Activated CD4-positive, alpha-beta T cell treated with anti-CD3 and anti-CD28 coated beads for 1 hour (primary cell): ENCODE data around the gene PCSK9.

Source experiments
- DNase-seq: peaks from one replicate; pipeline ENCODE4 v3.0.0-alpha.2; 2020

Gene PCSK9

DNA sequence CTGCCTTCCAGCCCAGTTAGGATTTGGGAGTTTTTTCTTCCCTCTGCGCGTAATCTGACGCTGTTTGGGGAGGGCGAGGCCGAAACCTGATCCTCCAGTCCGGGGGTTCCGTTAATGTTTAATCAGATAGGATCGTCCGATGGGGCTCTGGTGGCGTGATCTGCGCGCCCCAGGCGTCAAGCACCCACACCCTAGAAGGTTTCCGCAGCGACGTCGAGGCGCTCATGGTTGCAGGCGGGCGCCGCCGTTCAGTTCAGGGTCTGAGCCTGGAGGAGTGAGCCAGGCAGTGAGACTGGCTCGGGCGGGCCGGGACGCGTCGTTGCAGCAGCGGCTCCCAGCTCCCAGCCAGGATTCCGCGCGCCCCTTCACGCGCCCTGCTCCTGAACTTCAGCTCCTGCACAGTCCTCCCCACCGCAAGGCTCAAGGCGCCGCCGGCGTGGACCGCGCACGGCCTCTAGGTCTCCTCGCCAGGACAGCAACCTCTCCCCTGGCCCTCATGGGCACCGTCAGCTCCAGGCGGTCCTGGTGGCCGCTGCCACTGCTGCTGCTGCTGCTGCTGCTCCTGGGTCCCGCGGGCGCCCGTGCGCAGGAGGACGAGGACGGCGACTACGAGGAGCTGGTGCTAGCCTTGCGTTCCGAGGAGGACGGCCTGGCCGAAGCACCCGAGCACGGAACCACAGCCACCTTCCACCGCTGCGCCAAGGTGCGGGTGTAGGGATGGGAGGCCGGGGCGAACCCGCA is at the start of gene PCSK9:
Gene PCSK9, plus strand, starts transcription at position 207 of the 741 bp plus-strand sequence. Its CDS starts 290 bp downstream, at position 497.
- DNase-seq, result no peak

DNA sequence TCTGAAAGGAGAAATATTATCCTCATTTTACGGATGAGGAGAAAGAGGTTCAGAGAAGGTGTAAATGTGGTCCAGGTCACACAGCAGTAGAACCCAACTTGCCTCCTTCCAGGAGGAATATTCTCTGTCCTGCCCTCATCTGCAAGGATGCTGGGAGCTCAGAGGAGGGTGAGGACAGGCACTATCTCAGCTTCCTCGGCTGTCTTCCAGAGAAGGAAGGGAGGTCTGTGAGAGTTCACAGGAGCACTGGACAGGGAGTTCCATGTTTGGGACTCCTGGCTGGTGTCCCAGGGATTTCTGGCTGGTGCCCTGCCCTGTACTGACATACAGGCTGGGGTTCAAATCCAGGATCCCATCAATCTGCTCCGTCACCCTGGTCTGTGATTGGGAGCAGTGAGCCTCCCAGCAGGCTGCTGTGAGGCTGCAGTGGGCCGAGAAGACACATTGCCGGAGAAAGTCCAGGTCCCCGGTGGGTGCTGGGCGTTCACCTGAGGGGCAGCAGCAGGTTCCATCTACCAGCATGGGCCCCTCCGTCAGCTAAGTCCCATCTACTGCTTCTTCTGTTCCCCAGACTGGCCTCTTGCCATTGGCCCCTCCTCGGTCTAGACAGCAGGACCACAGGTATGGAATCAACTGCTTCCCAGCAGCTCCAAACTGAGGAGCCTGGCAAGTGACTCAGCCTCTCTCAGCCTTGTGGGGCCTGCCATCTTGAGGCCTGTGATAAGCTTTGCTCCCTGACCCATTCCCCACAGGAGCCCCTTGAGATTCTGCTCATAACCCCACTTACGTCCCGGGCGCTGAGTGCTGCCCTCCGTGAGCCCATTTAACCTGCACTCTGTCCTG is 49.2 kb upstream of the PCSK9 start:
- no peak for DNase-seq

DNA sequence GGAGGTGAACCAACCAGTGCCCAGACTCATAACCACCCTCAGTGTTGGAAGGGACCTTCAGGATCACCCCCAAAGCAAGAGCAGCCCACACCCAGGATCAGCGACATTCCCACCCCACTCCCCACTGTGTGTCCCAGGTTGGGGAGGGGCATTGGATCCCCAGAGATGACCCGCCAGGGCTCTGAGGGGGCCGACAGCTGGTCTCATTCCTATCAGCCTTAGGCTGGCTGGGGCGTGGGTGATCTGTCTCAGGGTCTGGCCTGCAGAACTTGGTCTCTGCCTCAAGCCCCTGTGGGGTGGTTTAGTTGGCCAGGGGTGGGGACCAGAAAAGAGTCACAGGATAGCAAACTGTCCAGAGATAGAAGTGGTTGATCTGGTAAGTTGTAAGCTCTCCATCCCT is 48.4 kb upstream of the PCSK9 start:
- no peak for DNase-seq

DNA sequence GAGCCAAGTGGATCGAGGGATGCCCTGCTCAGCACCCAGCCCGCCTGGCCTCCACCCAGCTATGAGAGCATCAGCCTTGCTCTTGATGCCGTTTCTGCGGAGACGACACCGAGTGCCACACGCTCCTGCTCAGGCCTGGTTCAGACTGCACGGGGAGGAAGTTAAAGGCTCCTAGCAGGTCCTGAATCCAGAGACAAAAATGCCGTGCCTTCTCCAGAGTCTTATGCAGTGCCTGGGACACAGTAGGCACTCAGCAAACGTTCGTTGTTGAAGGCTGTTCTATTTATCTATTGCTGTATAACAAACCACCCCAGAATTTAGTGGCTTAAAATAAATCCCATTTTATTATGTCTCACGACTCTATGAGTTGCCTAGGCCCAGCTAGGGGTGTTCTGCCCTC is 47.4 kb upstream of the PCSK9 start:
- DNase-seq, result no peak

DNA sequence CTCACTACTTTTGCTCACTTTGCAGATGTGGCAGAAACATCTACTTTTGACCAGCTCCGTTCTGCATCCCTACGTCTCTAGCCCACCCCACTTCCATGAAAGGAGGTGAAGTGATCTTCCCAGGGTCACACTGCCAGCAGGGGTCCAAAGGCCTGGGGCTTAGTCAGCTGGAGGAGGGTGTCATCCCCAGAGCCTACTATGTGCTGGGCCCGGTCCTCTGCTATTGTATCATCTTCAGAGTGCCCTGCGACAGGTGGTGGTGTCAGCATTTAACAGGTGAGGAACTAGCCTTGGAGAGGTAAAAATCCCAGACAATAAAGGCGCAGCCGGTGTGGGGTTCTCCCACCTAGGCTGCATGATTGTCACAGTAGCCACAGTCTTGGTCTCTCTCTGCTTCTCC is 46.2 kb upstream of the PCSK9 start:
- no peak for DNase-seq

DNA sequence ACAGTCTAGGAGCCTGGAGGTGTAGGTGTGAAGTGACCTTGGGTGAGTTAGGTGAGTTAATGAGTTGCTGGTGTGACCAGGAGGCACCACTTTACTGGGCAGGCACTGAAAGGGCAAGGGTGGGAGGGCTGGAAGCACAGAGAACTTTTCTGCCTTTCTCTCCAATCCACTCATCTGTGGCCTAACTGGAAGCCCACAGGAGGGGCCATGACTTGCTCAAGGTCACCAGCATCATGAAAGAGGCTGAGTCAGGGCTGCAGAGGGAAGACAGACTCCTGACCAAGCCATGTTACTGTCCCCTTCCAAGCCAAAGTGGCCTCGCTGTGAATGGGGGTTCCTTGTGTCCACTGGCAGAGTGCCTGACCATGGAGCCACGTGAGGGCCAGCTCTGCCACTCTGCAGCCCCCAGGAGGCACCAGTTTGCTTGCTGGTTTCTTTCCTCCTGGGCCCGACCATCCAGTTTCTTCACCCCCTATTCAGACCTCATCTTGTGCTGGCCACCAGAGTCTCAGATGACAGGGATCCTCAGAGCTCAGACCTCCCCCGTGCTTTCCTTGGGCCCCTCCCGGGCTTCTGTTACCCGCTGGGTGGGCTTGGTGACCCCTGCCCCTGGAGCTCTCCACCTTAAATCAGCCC is 44.9 kb upstream of the PCSK9 start:
- DNase-seq, result no peak

DNA sequence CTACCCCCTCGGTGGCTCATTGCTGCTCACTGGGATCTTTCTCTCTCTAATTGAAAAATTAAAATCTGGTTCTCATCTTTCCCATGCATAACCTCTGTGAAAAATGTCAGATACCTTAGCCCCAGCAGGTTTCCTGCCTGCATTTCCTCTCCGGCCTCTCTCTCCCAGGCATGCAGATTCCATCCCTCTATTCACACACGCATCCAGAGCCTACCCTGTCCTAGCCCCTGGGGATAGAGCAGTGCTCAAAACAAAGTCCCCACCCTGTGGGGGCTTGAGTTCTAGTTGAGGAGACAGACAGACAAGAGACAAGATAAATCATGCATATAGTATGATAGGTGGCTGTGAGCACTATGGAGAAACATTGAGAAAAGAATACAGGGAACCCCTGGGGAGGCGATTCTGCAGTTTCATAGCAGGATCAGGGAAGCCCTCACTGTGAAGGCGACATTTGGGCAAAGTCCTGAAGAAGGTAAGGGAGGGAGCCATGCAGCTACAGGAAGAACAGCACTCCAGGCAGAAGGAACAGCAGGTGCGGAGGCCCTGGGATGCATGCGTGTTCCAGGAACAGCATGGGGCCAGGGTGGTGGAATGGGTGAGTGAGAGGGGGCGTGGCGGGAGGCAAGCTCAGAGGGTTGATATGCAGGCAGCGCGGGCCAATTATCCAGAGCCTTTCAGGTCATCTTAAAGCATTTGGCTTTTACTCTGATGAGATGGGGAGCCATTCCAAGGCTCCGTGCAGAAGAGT is 44.2 kb upstream of the PCSK9 start:
- DNase-seq, result no peak

DNA sequence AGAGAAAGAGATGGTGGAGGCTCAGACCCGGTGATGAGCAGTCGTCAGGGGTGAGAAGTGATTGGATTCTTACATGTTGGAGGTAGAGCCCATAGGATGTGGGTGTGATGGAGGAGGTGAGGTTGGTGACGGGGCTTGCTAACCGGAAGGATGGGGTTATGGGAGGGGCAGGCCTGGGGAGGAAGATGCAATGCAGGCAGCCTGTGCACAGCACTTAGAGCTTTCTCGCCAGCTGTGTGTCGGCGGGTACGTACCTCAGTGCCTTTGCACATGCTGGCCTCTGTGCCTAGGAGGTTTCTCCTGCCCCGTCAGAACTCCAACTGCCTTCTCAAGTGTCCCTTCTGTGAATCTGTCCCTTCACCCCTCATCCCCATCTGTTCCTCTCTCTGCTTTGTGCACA is 43.5 kb upstream of the PCSK9 start:
- no peak for DNase-seq

DNA sequence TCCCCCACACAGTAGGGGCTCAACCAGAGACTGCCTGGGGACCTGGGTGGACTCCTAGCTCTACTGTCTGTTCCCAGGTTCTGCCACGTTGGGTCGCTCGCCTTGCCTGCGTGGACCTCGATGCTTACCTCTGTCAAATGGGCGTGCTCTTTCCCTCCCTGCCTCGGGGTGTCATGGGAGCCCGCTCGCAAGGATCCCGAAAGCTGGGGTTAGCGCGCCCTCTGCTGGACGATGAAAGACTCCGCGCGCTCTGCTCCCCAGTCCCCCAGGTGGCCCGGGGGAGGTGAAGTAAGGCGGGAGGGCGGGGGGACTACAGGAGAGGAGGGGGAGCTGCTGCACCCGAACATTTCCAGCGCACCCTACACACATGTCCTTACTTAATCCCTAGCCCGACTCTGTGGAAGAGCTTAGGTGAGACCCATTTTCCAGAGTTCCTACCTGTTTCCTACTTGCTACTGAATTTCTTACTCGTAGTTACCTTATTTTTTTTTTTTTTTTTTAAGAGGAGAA is 42.9 kb upstream of the PCSK9 start:
- peak; percentile 58 for DNase-seq

DNA sequence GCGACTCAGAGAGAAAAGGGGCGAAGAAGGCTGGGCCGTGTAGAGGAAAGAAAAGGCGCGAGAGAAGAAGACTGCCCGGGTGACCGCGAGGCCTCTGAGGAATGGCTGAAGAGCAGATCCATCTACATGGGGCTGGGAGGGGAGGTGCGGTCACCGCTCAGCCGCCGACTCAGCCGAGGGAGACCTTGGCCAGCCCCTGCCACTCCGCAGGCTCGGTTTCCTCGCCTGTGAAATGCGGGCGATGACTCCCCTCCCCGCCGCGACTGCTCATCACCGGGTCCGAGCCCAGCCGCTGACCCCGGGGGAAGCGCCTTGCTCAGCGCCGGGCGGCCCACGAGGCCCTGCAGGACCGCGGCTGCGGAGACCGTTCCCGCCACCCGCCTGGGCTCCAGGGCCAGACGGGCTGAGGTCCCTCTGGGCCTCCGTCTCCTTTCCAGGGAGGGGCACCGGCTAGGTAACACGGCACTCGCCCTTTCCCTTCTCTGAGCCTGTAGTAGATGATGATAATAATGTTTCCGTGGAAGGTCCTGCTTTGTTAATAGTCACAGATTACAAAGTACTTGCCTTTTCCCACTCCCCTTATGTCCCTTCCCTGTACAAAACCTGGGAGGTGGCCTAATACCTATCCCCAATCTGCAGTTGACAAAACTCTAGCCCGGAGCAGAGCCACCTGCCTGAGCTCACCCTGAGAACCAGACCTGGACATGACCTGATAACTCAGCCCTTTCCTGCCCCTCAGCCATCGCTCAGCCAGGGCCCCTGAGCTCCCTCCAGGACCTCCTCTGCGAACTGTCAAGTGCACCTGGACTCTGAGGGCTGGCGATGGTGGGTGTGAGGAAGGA is 42.3 kb upstream of the PCSK9 start:
- DNase-seq, result no peak

DNA sequence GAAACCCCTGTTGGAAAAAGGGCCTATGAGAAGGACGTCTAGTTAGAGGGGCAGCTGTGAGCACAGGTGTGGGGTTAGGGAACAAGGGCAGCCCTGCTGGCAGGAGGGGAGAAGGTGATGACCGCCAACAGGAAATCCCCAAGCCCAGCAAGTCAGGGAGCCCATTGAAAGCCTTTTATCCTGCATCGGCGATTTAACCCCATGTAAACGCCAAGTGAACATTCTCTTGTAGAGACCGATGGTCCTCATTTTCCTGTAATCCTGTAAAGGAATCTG is 41.7 kb upstream of the PCSK9 start:
- no peak for DNase-seq

DNA sequence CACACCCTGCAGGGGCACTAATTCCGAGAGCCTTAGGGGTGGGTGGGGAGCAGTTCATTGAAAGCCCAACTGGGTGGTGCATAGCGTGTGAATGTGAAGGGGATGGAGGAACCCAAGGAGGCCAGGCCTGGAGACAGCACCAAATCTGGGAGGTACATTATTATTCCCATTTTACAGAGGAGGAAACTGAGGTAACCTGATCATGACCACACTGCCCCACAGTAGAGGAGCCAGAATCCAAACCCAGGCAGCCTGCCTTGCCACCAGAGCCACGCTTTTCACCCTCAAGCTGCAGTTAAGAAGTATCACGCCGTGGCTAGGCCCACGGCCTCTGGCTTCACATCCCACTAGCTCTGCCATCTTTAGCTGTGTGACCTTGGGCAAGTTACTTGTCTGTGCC is 41.2 kb upstream of the PCSK9 start:
- DNase-seq, result no peak

DNA sequence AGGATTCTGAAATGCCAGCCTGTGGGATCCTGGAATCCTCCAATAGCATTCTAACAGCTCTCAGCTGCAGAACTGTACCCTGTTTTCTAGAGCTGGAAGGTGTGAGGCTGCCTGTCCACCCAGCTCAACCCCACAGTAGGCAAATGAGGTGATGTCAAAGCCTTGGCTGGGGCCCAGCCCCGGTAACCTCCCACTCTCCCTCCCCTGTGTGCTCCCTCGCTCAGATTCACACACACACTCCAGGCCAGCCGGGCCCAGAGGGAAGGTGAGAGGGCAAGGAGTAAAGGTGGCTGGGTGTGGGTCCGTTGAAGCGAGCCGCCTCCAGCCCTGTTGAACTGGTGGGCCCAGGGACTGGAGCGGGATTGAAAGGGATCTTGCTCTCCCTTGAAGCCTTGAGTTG is 40.7 kb upstream of the PCSK9 start, which contains the start of gene BSND:
Gene BSND, plus strand, starts transcription at position 257 of the 400 bp plus-strand sequence. CDS start 254 bp downstream, outside the sequence.
- DNase-seq, result no peak

DNA sequence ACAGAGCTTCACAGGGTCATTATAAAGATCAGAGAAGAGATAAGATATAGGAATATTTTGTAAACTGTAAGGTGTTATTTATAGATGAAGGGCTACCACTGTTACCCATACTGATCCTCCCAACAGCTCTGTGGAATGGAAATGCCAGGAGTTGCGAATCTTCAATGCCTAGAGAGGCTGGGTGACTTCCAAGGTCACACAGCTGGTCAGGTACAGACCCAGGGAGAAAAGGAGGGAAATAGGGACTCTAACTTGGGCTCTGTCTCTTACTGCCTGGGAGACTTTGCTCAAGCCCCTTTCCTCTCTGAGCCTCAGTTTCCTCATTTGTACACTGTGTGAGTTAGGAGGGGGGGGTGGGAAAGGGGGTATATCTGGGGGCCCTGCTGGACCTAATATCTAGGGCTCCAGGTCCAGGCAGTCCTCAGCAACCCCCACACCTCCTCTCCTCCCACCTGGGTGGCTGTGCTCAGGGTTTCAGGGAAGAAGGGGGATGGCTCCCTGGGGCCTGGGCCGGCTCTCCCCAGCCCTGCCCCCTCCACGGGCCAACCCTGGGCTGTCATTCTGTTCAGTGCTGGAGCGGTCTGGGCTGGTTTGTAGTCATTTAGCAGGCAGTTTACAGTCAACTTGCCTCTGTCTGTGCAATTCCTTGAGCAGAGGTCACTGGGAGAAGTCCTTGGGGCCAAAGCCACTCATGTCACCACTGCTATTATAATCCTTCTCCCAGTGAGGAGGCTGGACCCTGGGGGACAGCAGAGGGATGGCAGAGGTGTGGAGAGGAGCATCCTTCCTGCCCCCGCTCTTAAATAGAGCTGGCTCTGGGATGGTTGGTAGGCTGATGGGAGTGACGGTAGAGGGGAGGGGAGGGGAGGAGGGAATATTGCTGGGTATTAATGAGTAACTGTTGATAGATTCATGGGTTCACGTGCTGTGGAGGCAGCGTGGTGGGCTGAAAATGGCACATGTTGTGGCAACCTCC is 39.0 kb upstream of the PCSK9 start:
- DNase-seq, result no peak

DNA sequence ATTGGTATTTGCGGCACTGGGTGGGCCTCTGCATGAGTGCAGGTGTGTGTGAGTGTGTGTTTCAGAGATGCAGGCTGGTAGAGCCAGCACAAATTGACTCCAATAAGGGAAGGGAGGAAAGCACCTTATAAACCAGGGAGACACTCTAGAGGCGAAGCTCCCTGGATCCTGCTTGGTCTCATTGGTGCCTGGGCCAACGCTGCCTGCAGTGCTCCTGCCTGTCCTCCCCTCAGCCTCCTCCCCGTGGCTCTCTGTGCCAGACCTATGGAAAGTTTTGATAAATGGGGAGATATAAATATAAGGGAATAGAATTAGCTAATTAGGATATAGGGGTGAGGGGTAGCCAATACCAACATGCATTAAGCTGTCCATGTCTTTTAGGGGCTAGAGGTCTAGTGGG is 38.0 kb upstream of the PCSK9 start:
- no peak for DNase-seq

DNA sequence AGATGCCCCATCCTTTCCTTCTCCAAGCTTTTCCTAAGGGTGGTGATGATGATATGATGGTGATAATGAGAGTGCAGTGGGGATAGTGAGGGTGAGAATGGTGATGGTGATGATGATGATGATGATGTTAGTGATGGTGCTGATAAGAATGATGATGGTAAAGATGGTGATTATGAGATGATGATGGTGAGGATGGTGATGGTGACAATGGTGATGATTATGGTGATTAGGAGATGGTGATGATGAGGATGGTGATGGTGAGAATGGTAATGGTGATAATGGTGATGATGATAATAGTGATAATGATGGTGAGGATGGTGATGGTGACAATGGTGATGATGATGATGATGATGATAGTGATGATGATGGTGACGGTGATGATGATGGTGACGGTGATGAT is 36.7 kb upstream of the PCSK9 start:
- DNase-seq, result no peak

DNA sequence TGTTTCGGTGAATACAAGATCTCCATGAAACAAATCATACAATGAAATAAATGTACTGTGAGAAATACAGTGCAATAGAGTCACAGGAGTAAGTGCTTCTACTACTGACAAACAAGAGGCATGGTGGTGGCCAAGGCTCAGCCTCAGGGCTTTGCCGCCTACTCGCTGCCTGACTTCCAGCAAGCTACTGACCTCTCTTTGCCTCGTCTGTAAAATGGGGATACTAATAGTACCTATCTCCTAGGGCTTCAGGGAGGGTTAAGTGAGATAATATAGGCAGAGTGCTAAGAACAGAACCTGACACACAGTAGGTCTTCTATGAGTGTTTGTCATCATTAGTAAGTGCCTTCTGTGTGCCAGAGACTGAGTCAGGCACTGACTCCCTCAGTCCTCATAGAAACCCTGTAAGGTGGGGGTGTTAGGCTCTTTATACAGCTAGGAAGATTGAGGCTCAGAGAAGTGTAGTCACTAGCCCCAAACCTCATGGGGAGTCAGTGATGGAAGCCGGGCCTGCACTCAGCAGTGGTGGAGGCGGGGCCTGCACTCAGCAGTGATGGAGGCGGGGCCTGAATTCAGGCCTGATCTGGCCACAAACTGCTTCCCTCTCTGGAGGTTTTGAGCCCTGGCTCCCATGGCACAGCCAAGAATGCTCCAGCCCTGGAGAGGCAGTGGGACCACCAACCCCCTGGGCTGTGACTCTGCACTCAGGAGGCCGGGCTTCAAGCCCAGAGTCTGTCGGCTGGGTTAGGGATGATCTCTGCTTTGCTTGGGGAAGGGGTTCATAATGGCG is 33.8 kb upstream of the PCSK9 start:
- DNase-seq, result no peak

DNA sequence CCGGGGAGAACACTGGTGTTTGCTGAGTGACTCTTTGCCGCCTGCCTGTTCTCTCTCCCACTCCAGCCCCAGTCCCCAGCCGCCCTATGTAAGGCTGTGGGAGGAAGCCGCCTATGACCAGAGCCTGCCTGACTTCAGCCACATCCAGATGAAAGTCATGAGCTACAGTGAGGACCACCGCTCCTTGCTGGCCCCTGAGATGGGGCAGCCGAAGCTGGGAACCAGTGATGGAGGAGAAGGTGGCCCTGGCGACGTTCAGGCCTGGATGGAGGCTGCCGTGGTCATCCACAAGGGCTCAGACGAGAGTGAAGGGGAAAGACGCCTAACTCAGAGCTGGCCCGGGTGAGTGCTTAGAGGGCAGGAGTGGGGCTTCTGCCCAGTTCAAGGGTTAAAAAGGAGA is 32.4 kb upstream of the PCSK9 start:
- DNase-seq, result no peak

DNA sequence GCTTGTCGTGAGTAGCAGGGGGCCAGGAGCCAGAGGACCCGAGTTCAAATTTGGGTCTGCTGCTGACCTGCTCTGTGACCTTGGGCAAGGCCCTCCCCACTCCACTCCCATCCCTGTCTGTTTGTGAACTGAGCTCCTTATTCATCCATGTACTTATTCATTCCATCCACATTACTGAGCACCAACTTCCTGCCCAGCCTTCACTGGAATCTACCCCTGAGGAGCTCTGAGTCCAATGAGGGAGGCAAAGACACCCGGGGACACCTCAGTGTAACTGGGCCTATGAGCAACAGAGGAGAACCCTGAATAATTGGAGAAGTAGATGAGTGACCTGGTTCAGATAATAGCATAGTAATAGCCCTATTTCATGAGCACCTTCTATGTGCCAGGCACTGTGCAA is 31.7 kb upstream of the PCSK9 start:
- no peak for DNase-seq
